Astrocyte (in vitro differentiated cells and primary cell): ENCODE measurements around the gene NUDT16L1.

Experiments used
- CTCF ChIP-seq: IDR thresholded peaks from 2 replicates; pipeline ENCODE4 v1.5.1; 2011; ENCODE audit warnings: low read depth, mild to moderate bottlenecking, inconsistent platforms, low read length, moderate library complexity; ENCODE audit not compliant: insufficient read depth
- EZH2 ChIP-seq: IDR thresholded peaks from 2 replicates; pipeline ENCODE4 v1.6.1; 2012; ENCODE audit warnings: mild to moderate bottlenecking, low read length, inconsistent platforms; ENCODE audit not compliant: insufficient read depth

GRCh38 chr16:4728676-4729075, 35.3 kb downstream of the NUDT16L1 start:
- TF ChIP-seq CTCF = no peak
- TF ChIP-seq EZH2 = no peak
